ENCODE data around the gene PTAFR. TPM values are rescaled to one million over a fixed set of nuclear protein-coding genes. Genes with fewer than 3 reads are reported as not detected.

PTAFR gene
- polyA plus RNA-seq, 1 donor (not counting 4 experiments of a cell fraction or from before 2014, with no cell fraction given) = 19.6 TPM

GRCh38 chr1:28110555-28110954, 65.9 kb downstream of the PTAFR start:
- FAIRE-seq (no peak), DNase-seq (ENCODE audit: low read depth, low spot score) (no peak)
- TF ChIP-seq, protein P1, sequence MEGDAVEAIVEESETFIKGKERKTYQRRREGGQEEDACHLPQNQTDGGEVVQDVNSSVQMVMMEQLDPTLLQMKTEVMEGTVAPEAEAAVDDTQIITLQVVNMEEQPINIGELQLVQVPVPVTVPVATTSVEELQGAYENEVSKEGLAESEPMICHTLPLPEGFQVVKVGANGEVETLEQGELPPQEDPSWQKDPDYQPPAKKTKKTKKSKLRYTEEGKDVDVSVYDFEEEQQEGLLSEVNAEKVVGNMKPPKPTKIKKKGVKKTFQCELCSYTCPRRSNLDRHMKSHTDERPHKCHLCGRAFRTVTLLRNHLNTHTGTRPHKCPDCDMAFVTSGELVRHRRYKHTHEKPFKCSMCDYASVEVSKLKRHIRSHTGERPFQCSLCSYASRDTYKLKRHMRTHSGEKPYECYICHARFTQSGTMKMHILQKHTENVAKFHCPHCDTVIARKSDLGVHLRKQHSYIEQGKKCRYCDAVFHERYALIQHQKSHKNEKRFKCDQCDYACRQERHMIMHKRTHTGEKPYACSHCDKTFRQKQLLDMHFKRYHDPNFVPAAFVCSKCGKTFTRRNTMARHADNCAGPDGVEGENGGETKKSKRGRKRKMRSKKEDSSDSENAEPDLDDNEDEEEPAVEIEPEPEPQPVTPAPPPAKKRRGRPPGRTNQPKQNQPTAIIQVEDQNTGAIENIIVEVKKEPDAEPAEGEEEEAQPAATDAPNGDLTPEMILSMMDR (optimal IDR thresholded peaks at IDR 0.05 in 1 of 3, IDR thresholded peaks at IDR 0.05 in 1 of 3, conservative IDR thresholded peaks at IDR 0.05 in 1 of 3; ENCODE audit: extremely low read depth in 1 of 3, insufficient read depth in 2 of 3, low read length in 3 of 3) = no peak
- TF ChIP-seq EZH2 (IDR thresholded peaks at IDR 0.05; ENCODE audit: low read length) = no peak
- peak overlapping the region; percentile 67 for H2AFZ ChIP-seq (ENCODE audit: control insufficient read depth, low read length)
- H3K4me2 ChIP-seq (ENCODE audit: control insufficient read depth, extremely low read depth, insufficient read depth, low read depth, low read length) = no peak overlapping the region
- no peaks in the 10 kb centered on the region for H3K27me3 ChIP-seq (ENCODE audit: control insufficient read depth, extremely low read depth, insufficient read depth, low read length)
- no peaks in the 10 kb centered on the region for H3K9me3 ChIP-seq (ENCODE audit: control insufficient read depth, low read depth, low read length)
- H3K4me1 ChIP-seq (ENCODE audit: control insufficient read depth, extremely low read depth, insufficient read depth, low read length) = peaks cover 16% of the 10 kb centered on the region
- dilution Hi-C loops (cut with MboI; ENCODE audit: extremely low pct_ligation_motif_present, low sequenced_read_pairs) = no loop called here
- H3K79me2 ChIP-seq (ENCODE audit: control insufficient read depth, insufficient read depth, low read length) = no peaks in the 10 kb centered on the region
- no peak overlapping the region for H3K4me3 ChIP-seq (ENCODE audit: control insufficient read depth in 2 of 3, extremely low read depth in 1 of 3, insufficient read depth in 2 of 3, low read depth in 1 of 3, low read length in 3 of 3)
- H3K9ac ChIP-seq (ENCODE audit: control insufficient read depth, extremely low read depth, insufficient read depth, low read length) = no peak overlapping the region
- H3K36me3 ChIP-seq (ENCODE audit: control insufficient read depth in 2 of 2, extremely low read depth in 1 of 2, insufficient read depth in 2 of 2, low read length in 2 of 2) = no peaks in the 10 kb centered on the region
- no peaks in the 10 kb centered on the region for H4K20me1 ChIP-seq (ENCODE audit: control insufficient read depth, extremely low read depth, insufficient read depth, low read length)
- H3K27ac ChIP-seq (ENCODE audit: control insufficient read depth, insufficient read depth, low read length) = peak overlapping the region; percentile 50
- H3K9me1 ChIP-seq (ENCODE audit: control insufficient read depth, extremely low read depth, insufficient read depth, low read length) = no peaks in the 10 kb centered on the region

DNA sequence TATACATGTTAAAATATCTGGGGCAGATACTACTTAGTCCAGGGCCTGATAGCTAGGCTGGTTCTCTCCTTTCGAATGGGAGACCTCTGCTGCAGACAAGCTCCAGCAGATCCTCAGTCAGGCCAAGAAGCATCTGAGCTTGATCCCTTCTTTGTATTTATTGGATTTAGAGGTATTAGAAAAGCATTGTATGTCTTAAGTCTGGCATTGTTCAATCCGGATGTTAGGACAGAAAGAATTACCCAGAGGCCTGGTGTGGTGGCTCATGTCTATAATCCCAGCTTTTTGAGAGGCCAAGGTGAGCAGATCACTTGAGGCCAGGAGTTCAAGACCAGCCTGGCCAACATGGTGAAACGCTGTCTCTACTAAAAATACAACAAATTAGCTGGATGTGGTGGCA, 66.9 kb downstream of the PTAFR start:
- H3K36me3 ChIP-seq (ENCODE audit: control insufficient read depth in 2 of 2, extremely low read depth in 1 of 2, insufficient read depth in 2 of 2, low read length in 2 of 2) = no peaks in the 10 kb centered on the region
- H4K20me1 ChIP-seq (ENCODE audit: control insufficient read depth, extremely low read depth, insufficient read depth, low read length) = no peaks in the 10 kb centered on the region
- H3K9ac ChIP-seq (ENCODE audit: control insufficient read depth, extremely low read depth, insufficient read depth, low read length) = no peak overlapping the region
- no peaks in the 10 kb centered on the region for H3K9me1 ChIP-seq (ENCODE audit: control insufficient read depth, extremely low read depth, insufficient read depth, low read length)
- no peak for DNase-seq (ENCODE audit: low read depth, low spot score)
- peaks cover 19% of the 10 kb centered on the region for H3K4me1 ChIP-seq (ENCODE audit: control insufficient read depth, extremely low read depth, insufficient read depth, low read length)
- dilution Hi-C loops (cut with MboI; ENCODE audit: extremely low pct_ligation_motif_present, low sequenced_read_pairs) = no loop called here
- no peak overlapping the region for H3K27ac ChIP-seq (ENCODE audit: control insufficient read depth, insufficient read depth, low read length)
- H3K4me2 ChIP-seq (ENCODE audit: control insufficient read depth, extremely low read depth, insufficient read depth, low read depth, low read length) = no peak overlapping the region
- TF ChIP-seq, protein P1 (optimal IDR thresholded peaks at IDR 0.05 in 1 of 3, IDR thresholded peaks at IDR 0.05 in 1 of 3, conservative IDR thresholded peaks at IDR 0.05 in 1 of 3; ENCODE audit: extremely low read depth in 1 of 3, insufficient read depth in 2 of 3, low read length in 3 of 3) = no peak
- no peak for TF ChIP-seq EZH2 (IDR thresholded peaks at IDR 0.05; ENCODE audit: low read length)
- FAIRE-seq = no peak
- H3K4me3 ChIP-seq (ENCODE audit: control insufficient read depth in 2 of 3, extremely low read depth in 1 of 3, insufficient read depth in 2 of 3, low read depth in 1 of 3, low read length in 3 of 3) = no peak overlapping the region
- H3K27me3 ChIP-seq (ENCODE audit: control insufficient read depth, extremely low read depth, insufficient read depth, low read length) = no peaks in the 10 kb centered on the region
- H2AFZ ChIP-seq (ENCODE audit: control insufficient read depth, low read length) = no peak overlapping the region
- no peaks in the 10 kb centered on the region for H3K79me2 ChIP-seq (ENCODE audit: control insufficient read depth, insufficient read depth, low read length)
- H3K9me3 ChIP-seq (ENCODE audit: control insufficient read depth, low read depth, low read length) = no peaks in the 10 kb centered on the region

Data from keratinocyte (primary cell).